ENCODE data around the gene VARS1. TPM values are rescaled to one million over a fixed set of nuclear protein-coding genes. Genes with fewer than 3 reads are reported as not detected.

The VARS1 gene
- total RNA-seq, 1 donor from 2014 or later: 39.8 TPM

- TF ChIP-seq POLR2A (IDR thresholded peaks at IDR 0.05): no peak
- peak in 1 of 2 donors; percentile 15 for TF ChIP-seq POLR2AphosphoS5 (IDR thresholded peaks at IDR 0.05; ENCODE audit: insufficient read depth in 1 of 2, low read depth in 1 of 2)
- TF ChIP-seq CTCF (IDR thresholded peaks at IDR 0.05): no peak
- Histone ChIP-seq H3K27me3 (no peaks in the 10 kb centered on the region), H3K9me3 (no peaks in the 10 kb centered on the region), H3K27ac (peak overlapping the region; percentile 94), H3K36me3 (peaks cover 0 to 5% of the 10 kb centered on the region in 2 donors), H3K4me1 (peaks cover 44% of the 10 kb centered on the region), H3K4me3 (peak overlapping the region; percentile 51 to 74)
- DNase-seq (ENCODE audit: extremely low spot score in 2 of 2): no peak
- intact Hi-C loops (cut with DNase I): loop anchor here (5.0 kb wide), 2 partner anchors 104 to 149 kb away; partner anchors contain the start of genes DDAH2 and LY6G5C
These were observed 36.0 kb upstream of the VARS1 start for GRCh38 chr6:31831350-31832215.

- DNase-seq (ENCODE audit: extremely low spot score in 2 of 2): no peak
- peak overlapping the region; percentile 51 to 74 for H3K4me3 ChIP-seq
- TF ChIP-seq CTCF (IDR thresholded peaks at IDR 0.05) (no peak), POLR2AphosphoS5 (IDR thresholded peaks at IDR 0.05; ENCODE audit: insufficient read depth in 1 of 2, low read depth in 1 of 2) (no peak), POLR2A (IDR thresholded peaks at IDR 0.05) (no peak)
- H3K9me3 ChIP-seq: no peaks in the 10 kb centered on the region
- intact Hi-C loops (cut with DNase I): loop anchor here (5.0 kb wide), 2 partner anchors 104 to 149 kb away; partner anchors contain the start of genes DDAH2 and LY6G5C
- H3K27ac ChIP-seq: peak overlapping the region; percentile 94
- peaks cover 0 to 5% of the 10 kb centered on the region in 2 donors for H3K36me3 ChIP-seq
- H3K27me3 ChIP-seq: no peaks in the 10 kb centered on the region
- H3K4me1 ChIP-seq: peaks cover 44% of the 10 kb centered on the region
These were observed 35.4 kb upstream of the VARS1 start for GRCh38 chr6:31830886-31831335.

GRCh38 chr6:31829633-31830283 lies 34.2 kb upstream of the VARS1 start:
- Histone ChIP-seq H3K4me1 (peaks cover 47% of the 10 kb centered on the region), H3K36me3 (peaks cover 0 to 5% of the 10 kb centered on the region in 2 donors), H3K4me3 (peak overlapping the region; percentile 51 to 74), H3K27me3 (no peaks in the 10 kb centered on the region), H3K27ac (peak overlapping the region; percentile 94), H3K9me3 (no peaks in the 10 kb centered on the region)
- intact Hi-C loops (cut with DNase I): loop anchor here (5.0 kb wide), 2 partner anchors 102 to 147 kb away; partner anchors contain the start of genes DDAH2 and LY6G5C
- peak in 1 of 3 experiments; percentile 58 for TF ChIP-seq CTCF (IDR thresholded peaks at IDR 0.05)
- TF ChIP-seq POLR2AphosphoS5 (IDR thresholded peaks at IDR 0.05; ENCODE audit: insufficient read depth in 1 of 2, low read depth in 1 of 2): peak; percentile 88 to 98
- TF ChIP-seq POLR2A (IDR thresholded peaks at IDR 0.05): no peak
- no peak for DNase-seq (ENCODE audit: extremely low spot score in 2 of 2)

- intact Hi-C loops (cut with DNase I): no loop called here
- H3K27ac ChIP-seq: peak within 1 kb of the TSS; percentile 100
- peak within 1 kb of the TSS; percentile 54 to 77 for H3K4me3 ChIP-seq
- no peaks in the 10 kb centered on the region for H3K27me3 ChIP-seq
- peaks cover 60% of the 10 kb centered on the region for H3K4me1 ChIP-seq
- no peaks in the 10 kb centered on the region for H3K9me3 ChIP-seq
- peak; percentile 100 for TF ChIP-seq POLR2AphosphoS5 (IDR thresholded peaks at IDR 0.05; ENCODE audit: insufficient read depth in 1 of 2, low read depth in 1 of 2)
- TF ChIP-seq CTCF (IDR thresholded peaks at IDR 0.05): peak in 2 of 3 experiments; percentile 25 to 31
- TF ChIP-seq POLR2A (IDR thresholded peaks at IDR 0.05): peak; percentile 100
- H3K36me3 ChIP-seq: peaks cover 0 to 5% of the 10 kb centered on the region in 2 donors
- DNase-seq (ENCODE audit: extremely low spot score in 2 of 2): peak; percentile 100
These were observed 31.9 kb upstream of the VARS1 start, which contains the start of gene HSPA1B for GRCh38 chr6:31827286-31828079. Gene HSPA1B (plus strand): TSS chr6:31827738. CDS start chr6:31827951, 213 bp downstream.

All from vagina (tissue), 2 donors.